Keratinocyte (primary cell): ENCODE measurements around the gene PITPNC1.

ENCODE experiments used
- CTCF ChIP-seq, 3 experiments: IDR thresholded peaks in 1 of 3; conservative IDR thresholded peaks in 1 of 3; optimal IDR thresholded peaks in 1 of 3; 2 replicates in 2 of 3; 3 replicates in 1 of 3; pipeline versions ENCODE3 to v1.5.1; 2011; ENCODE audit warnings: low read length in 3 of 3, mild to moderate bottlenecking in 3 of 3, moderate library complexity in 2 of 3, control low read depth in 1 of 3, inconsistent platforms in 1 of 3; ENCODE audit not compliant: insufficient read depth in 2 of 3; ENCODE audit errors: extremely low read depth in 1 of 3
- EZH2 ChIP-seq: IDR thresholded peaks from one replicate; pipeline ENCODE4 v1.6.1; 2012; ENCODE audit warnings: inconsistent platforms, mild to moderate bottlenecking, low read length, moderate library complexity

- TF ChIP-seq CTCF (optimal IDR thresholded peaks at IDR 0.05 in 1 of 3, IDR thresholded peaks at IDR 0.05 in 1 of 3, conservative IDR thresholded peaks at IDR 0.05 in 1 of 3; ENCODE audit: extremely low read depth in 1 of 3, insufficient read depth in 2 of 3, low read length in 3 of 3) (no peak), EZH2 (no peak)
Measured at GRCh38 chr17:67647482-67647881, 270.4 kb downstream of the PITPNC1 start.
